GM19043 (cell line): Measurements from ENCODE around the gene PTCD1.
A peak's percentile ranks its signal among the peaks of the same experiment; 100 is the strongest.

Source experiments
- ATAC-seq: cut with Tn5 transposase; IDR thresholded peaks from one replicate; pipeline ENCODE4 v1.9.1; 2021; ENCODE audit warnings: low read depth; ENCODE audit not compliant: unreplicated experiment

PTCD1 gene

GRCh38 chr7:99409806-99410205 lies 28.8 kb downstream of the PTCD1 start:
- no peak for ATAC-seq

- no peak for ATAC-seq
Observed at GRCh38 chr7:99409192-99409572, 29.4 kb downstream of the PTCD1 start.

- ATAC-seq, result peak; percentile 82
Observed at GRCh38 chr7:99408379-99409191, 30.0 kb downstream of the PTCD1 start, which contains the start of the genes BUD31 and PDAP1. TSS of gene BUD31 (plus strand) at chr7:99408969. CDS start at chr7:99411093, 2,124 bp downstream. TSS of gene PDAP1 (minus strand) at chr7:99408597. CDS start at chr7:99408548, 49 bp downstream.

- no peak for ATAC-seq
Observed at GRCh38 chr7:99407872-99408378, 30.7 kb downstream of the PTCD1 start.

GRCh38 chr7:99406557-99406956 lies 32.0 kb downstream of the PTCD1 start:
- ATAC-seq, result no peak

- ATAC-seq, result no peak
Observed at GRCh38 chr7:99404977-99405320, 33.6 kb downstream of the PTCD1 start.

- no peak for ATAC-seq
Observed at GRCh38 chr7:99404235-99404976, 34.2 kb downstream of the PTCD1 start.

DNA sequence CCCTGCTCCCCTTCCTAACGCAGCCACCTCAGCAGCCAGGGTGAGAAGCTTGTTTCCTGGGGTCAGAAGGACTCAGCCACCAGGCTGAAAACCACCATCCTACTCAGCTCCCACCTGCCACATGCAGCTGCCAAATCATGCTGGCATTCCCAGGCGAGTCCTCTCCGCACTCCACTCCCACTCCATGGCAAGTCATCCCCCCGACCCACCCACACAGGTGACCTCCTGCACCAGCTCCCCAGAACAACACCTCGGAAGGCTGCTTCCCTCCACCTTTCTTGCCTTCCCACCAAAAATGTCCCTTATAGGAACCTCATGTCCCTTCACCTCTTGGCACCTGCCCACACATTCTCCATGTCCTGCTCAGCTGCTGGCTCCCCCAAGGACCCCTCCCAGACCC lies 34.8 kb downstream of the PTCD1 start:
- ATAC-seq, result no peak

- ATAC-seq, result no peak
Observed at GRCh38 chr7:99402854-99403253, 35.7 kb downstream of the PTCD1 start.

DNA sequence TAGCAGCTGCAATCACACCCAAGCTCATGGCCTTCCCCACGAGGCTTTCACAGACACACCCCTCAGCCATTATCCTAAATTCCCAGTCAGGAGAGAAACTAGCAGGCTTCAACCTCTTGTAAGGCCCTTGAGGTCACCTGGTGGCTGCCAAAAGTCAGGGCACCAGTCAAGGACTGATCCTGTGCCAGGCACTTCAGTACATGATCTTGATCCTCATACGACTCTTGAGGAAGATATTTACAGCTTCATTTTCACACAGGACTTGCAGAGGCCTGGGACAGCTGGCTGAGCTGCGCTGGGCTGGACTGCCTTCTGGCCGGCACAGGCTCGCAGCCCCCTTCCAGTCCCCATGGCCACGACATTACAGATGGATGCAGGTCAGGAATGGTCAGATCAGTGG lies 39.0 kb downstream of the PTCD1 start:
- ATAC-seq, result no peak

- ATAC-seq, result no peak
Observed at GRCh38 chr7:99398891-99399445, 39.6 kb downstream of the PTCD1 start.

DNA sequence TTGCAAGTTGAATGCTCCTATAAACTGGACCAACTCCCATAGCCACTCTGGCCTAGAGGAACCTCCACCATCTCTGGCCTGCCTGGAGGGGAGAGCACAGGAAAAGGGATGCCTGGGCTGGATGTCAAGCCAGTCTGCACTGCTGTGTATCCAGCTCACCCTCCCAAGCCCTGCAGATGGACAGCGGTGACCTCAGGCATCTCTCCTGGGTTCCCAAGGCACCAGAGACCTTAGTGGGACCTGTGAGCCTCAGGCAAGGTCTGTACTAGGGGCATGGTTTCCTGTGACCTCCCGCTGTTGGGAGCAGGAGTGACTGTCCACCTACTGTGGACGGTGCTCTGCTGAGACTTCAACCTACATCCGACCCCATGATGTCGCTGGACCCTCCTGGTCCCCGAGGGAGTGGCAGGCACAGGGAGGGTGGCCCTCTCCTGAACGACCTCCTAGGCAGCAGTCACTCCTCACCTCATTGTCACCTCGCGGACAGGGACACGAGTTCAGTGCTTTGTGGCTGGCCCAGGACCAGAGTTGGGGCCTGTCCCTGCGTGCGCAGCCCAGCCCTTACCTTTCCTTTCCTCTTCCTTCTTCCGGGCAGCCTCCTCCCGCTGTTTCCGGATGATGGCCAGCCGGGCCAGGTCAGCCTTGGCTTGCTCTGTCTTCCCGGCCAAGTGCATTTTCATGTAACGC lies 41.2 kb downstream of the PTCD1 start:
- no peak for ATAC-seq

DNA sequence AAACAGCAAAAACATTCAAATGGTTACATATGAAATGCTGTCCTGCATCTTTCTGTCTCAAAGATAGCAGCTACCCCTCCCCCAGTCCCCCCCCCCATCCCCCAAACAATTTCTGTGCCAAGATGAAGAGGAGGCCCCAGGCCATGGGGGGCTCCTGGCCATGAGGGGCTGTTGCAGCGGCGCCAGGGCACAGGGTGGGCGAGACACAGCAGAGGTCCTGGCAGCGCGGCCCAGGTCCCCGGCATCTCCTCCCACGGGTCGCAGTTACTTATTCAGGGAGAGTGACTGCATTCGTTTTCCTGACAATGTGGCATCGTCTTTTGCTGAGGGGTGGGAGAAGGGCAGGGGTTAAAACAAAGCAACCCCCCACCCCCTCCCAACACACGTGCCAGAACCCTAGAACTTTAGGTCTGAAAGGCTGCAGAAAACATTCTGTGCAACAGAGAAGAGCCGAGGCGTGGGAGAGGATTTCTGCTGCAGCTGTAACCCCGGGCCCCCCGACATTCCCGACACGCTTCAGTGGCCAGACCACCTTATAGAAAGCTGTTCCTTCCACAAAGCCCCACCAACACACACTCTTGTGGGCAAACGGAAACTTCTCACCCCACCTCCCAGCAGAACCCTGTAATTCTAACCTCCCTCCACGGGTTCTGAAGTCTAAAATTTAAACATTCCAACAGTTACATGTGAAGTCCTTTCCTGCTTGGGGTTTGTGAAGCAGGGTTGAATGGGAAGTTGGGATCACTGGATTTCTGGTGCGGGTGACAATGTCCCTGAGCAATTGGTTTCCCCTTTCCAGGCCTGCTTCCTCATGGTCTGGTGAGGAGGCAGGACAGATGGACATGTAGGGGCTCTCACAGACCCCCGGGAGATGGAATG lies 41.9 kb downstream of the PTCD1 start:
- no peak for ATAC-seq

DNA sequence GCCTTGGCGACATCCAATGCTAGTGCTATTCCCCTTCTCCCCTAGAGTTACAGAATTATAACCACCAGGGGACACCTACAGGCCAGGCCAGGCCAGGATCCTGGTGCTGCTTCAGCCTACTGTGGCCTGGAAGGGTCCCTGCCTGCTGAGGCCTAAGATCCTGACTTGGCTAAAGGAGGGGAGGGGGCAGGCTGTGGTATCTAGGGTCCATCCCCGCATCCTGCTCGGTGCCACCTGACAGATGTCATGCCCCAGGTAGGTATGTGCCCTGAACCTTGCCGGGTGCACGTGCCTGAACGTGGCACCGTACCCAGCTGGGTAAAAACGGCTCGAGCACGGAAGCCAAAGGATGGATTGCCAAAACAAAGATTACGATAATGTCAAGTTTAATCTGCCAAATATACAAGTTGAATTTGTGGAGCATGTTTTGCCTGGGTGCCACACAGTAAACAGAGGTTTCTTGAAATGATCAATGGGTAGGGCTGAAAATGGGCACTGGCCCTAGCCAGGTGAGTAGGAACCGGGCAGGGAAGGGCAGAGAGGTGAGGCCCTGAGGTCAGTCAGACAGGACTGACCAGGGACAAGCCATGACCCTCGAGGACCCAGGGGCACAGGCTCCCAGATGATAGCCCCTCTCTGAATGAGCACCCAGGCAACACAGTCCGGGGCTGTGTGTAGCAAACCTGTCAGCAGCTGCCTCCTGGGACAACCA lies 42.8 kb downstream of the PTCD1 start:
- no peak for ATAC-seq

DNA sequence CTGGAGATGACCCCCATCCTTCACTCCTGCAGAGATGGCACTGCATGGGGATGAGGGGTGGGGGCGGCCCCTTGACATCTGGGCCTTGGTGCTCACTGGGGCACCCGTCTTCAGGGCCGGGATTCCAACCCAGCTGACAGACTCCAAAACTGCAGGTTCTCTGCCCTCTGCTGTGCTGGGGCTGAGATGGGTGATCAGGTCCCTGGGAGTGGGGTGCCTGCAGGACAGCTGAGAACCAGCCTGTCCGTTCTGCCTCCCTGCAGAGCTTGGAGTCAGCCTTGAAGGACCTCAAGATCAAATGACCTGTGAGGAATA lies 44.5 kb downstream of the PTCD1 start:
- ATAC-seq, result no peak

- ATAC-seq, result no peak
Observed at GRCh38 chr7:99393355-99394187, 45.0 kb downstream of the PTCD1 start.

DNA sequence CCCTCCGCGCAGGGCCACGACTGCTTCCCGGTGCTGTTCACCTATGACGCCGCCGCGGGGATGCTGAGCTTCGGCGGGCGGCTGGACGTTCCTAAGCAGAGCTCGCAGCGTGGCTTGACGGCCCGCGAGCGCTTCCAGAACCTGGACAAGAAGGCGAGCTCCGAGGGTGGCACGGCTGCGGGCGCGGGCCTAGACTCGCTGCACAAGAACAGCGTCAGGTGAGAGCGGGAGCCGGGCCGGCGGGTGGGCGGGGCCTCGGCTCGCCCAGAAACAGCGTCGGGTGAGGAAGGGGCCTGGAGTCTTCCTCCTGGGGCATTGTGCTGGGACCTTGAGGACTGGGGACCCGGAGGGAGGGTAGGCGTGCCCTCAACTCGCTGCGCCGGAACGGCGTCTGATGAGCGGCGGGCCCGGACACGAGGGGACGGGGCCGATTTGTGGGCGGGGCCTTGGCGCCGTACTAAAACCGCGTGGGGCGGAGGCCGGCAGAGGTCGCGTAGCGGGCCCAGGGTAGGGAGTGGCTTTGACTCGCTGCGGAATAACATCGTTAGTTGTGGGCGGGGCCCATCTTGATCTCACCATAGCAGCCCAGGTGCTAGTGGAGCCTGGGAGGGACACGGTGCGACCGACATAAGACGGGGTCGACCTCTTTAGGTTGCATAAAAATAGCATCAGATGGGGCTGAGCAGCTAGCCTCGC lies 45.8 kb downstream of the PTCD1 start:
- ATAC-seq, result no peak

- ATAC-seq, result no peak
Observed at GRCh38 chr7:99392046-99392445, 46.6 kb downstream of the PTCD1 start.
